ENCODE data around the gene TASP1. TPM values are rescaled to one million over a fixed set of nuclear protein-coding genes. Genes with fewer than 3 reads are reported as not detected.

TASP1 gene
- total RNA-seq, 1 donor from 2014 or later = 7.7 TPM

DNA sequence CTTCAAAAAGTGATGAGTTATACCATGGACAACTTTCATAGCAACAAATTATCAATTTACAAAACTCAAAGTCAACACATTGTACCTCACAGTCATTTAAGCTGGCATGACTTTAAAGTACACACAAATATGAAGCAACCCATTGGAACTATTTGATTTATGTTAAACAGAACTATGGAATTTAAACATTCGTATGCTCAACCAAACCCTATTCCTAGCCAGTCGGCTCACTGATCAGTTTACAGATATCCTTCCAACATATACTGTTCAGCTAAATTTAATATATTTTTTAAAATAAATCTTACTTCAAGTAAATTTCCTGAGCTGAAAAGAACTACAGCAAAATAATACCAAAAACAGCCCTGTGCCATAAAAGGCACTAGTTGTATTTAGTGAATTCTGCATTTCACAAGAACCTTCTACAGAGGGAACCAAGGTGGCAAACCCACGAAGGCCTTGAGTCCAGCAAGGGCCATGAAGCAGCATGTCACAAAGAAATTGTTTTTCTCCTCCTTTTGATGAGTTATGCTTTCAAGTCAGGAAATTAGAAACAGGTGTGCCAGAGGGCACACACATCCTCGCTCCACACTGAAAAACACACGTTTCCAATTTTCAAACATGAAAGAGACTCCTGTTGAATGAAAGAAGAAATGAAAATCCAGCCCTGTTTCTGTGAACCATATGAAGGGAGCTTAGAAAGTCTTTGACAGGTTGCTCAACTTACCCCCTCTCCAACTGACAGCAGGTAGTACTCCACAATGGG, 122.8 kb downstream of the TASP1 start:
- peaks cover 24% of the 10 kb centered on the region for H3K36me3 Mint-ChIP-seq (ENCODE audit: low read depth)
- no peaks in the 10 kb centered on the region for H3K27me3 Mint-ChIP-seq (ENCODE audit: low read depth)
- H3K27ac Mint-ChIP-seq (ENCODE audit: unreplicated experiment) = no peak overlapping the region
- no peaks in the 10 kb centered on the region for H3K4me1 Mint-ChIP-seq
- DNase-seq (ENCODE audit: low read depth, low spot score) = no peak
- no peak overlapping the region for H3K4me3 Mint-ChIP-seq
- no peaks in the 10 kb centered on the region for H3K9me3 Mint-ChIP-seq
- no peak for TF ChIP-seq CTCF (conservative IDR thresholded peaks at IDR 0.05)

DNA sequence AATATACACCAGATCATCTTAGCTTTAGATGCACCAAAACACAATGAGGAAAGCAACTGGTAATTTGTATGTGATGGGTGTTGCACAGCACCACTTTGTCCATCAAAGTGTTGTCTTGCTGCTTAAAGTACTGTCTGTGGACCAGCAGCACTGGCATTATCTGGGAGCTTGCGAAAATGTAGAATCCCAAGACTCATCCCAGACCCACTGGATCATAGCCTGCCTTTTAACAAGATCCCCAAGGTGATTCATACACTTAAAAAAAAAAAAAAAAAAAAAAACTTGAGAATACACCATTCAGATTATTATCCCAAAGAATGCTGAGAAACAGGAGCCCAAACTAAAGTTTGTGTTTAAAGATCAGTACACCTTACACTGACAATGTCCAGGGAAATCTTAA, 123.4 kb downstream of the TASP1 start:
- Mint-ChIP-seq H3K36me3 (ENCODE audit: low read depth) (peaks cover 24% of the 10 kb centered on the region), H3K27me3 (ENCODE audit: low read depth) (no peaks in the 10 kb centered on the region)
- no peak for TF ChIP-seq CTCF (conservative IDR thresholded peaks at IDR 0.05)

GRCh38 chr20:13510837-13511488, 127.8 kb downstream of the TASP1 start:
- no peaks in the 10 kb centered on the region for H3K27me3 Mint-ChIP-seq (ENCODE audit: low read depth)
- H3K4me1 Mint-ChIP-seq = no peaks in the 10 kb centered on the region
- H3K9me3 Mint-ChIP-seq = peaks cover 11% of the 10 kb centered on the region
- TF ChIP-seq CTCF (conservative IDR thresholded peaks at IDR 0.05) = no peak
- H3K4me3 Mint-ChIP-seq = no peak overlapping the region
- H3K27ac Mint-ChIP-seq (ENCODE audit: unreplicated experiment) = no peak overlapping the region
- peaks cover 38% of the 10 kb centered on the region for H3K36me3 Mint-ChIP-seq (ENCODE audit: low read depth)
- no peak for DNase-seq (ENCODE audit: low read depth, low spot score)

More for the DNA sequence above, 123.4 kb downstream of the TASP1 start:
- Mint-ChIP-seq H3K4me1 (no peaks in the 10 kb centered on the region), H3K4me3 (no peak overlapping the region), H3K9me3 (no peaks in the 10 kb centered on the region), H3K27ac (ENCODE audit: unreplicated experiment) (no peak overlapping the region)
- DNase-seq (ENCODE audit: low read depth, low spot score) = no peak

DNA sequence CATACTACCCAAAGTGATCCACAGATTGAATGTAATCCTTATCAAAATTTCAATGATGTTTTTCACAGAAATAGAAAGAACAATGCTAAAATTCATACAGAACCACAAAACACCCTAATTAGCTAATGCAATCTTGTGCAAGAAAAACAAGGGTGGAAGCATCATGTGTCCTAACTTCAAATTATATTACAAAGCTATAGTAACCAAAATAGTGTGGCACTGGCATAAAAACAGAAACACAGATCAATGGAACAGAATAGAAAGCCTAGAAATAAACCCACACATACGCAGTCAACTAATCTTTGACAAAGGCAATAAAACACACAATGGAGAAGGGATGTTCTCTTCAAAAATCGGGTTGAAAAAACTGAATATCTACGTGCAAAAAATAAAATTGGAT, 131.1 kb downstream of the TASP1 start:
- Mint-ChIP-seq H3K9me3 (peaks cover 15% of the 10 kb centered on the region), H3K36me3 (ENCODE audit: low read depth) (peaks cover 36% of the 10 kb centered on the region), H3K4me1 (no peaks in the 10 kb centered on the region), H3K27ac (ENCODE audit: unreplicated experiment) (no peak overlapping the region), H3K27me3 (ENCODE audit: low read depth) (no peaks in the 10 kb centered on the region), H3K4me3 (no peak overlapping the region)
- TF ChIP-seq CTCF (conservative IDR thresholded peaks at IDR 0.05) = no peak
- DNase-seq (ENCODE audit: low read depth, low spot score) = no peak

GRCh38 chr20:13501500-13501899, 137.2 kb downstream of the TASP1 start:
- Mint-ChIP-seq H3K36me3 (ENCODE audit: low read depth) (peaks cover 50% of the 10 kb centered on the region), H3K27ac (ENCODE audit: unreplicated experiment) (no peak overlapping the region), H3K9me3 (peaks cover 18% of the 10 kb centered on the region), H3K4me3 (no peak overlapping the region), H3K4me1 (no peaks in the 10 kb centered on the region), H3K27me3 (ENCODE audit: low read depth) (no peaks in the 10 kb centered on the region)
- no peak for TF ChIP-seq CTCF (conservative IDR thresholded peaks at IDR 0.05)
- DNase-seq (ENCODE audit: low read depth, low spot score) = no peak
